HL-60/S4 treated with retinoic acid at 250 ng/mL for 4 days and 3 days (cell line): Measurements from ENCODE around the gene FPGT.
"Not testable (repeated sequence)": the region's sequence is repeated elsewhere in the genome, so short reads cannot be mapped to it uniquely, and the experiment has no call there.

ENCODE experiments used
- in situ Hi-C: fragments of 300-500 bp; cut with MboI; formaldehyde crosslinking; loops from 2 replicates; pipeline ENCODE4 v1.7.0; 2022; ENCODE audit warnings: low sequenced_read_pairs

Gene FPGT

GRCh38 chr1:74253243-74253824 lies 55.3 kb downstream of the FPGT start:
- in situ Hi-C loops: not testable (repeated sequence)
